Superior temporal gyrus (tissue), 1 donor: ENCODE data around the gene LRRFIP2.
"Not testable (repeated sequence)": the region's sequence is repeated elsewhere in the genome, so short reads cannot be mapped to it uniquely, and the experiment has no call there.

ENCODE experiments used
- DNase-seq: peaks from one replicate; pipeline ENCODE4 v3.0.0-alpha.2; 2016; ENCODE audit errors: extremely low spot score

The LRRFIP2 gene

DNA sequence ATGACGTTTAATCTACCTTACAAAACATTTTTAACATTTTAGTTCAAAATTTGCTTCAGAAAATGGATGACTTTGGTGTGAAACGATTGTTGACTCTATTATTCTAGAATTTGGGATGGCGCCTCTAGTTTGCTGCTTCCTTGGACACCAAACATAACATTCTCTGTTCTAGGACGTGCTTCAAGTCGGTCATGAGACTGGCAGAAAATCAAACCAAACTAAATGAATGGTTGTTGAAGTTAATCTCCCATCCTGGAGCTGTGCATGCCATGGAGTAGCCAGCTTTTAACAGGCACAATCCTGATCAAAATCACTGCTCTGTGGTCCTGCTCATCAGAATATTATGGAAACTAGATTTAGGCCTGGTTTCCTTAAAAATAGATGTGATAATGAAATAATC, 9.6 kb upstream of the LRRFIP2 start:
- peak; percentile 96 for DNase-seq

DNA sequence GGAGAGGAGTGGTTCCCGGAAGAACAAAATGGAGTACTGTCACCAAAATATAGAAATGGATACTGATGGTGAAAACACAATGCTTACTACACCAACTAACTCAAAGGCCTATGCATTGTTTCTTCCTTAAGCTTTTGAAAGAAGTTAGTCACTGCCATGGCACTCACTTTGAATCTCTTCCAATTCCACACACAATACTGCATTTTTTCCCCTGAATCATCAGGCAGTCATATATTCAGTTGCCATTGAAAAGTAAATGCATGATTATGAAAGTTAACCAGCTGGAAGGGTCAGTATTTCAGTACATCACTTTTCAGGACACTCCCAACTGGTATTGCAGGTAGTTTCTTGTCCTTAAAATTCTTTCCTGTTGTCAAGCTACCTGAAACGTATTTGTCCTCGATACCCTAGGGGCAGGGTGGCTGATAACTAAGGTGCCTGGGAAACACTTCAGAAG, 9.0 kb upstream of the LRRFIP2 start:
- DNase-seq = peak; percentile 91

DNA sequence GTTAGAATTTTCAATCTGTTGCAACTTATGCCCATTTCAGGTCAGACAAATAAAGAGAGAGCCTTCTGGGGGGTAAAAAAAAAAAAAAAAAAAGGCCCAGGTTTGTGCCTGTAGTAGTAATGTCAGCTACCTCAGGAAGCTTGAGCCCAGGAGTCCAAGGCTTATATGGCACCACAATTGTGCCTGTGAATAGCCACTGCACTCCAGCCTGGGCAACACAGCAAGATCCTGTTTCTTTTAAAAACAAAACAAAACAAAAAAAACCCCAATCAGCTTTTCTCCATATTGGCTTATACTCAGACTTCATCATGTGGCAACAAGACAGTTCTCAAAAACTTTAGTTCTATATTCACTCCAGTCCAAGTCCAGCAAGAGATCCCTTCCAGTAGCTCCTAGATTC, 8.4 kb upstream of the LRRFIP2 start:
- DNase-seq = peak; percentile 48

DNA sequence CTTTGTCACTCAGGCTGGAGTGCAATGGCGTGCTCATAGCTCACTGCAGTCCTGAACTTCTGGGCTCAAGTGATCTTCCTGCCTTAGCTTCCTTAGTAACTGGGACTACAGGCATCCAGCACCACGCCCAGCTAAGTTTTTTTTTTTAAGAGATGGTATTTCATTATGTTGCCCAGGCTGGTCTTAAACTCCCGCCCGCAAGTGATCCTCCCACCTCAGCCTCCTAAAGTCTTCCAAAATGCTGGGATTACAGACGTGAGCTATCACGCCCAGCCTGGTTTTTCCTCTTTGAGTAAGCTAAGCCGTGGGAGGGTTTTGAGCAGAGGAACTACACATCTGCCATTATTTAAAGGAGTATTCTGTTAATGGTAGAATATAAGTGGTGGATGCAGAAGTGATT, 7.4 kb upstream of the LRRFIP2 start:
- DNase-seq = no peak

DNA sequence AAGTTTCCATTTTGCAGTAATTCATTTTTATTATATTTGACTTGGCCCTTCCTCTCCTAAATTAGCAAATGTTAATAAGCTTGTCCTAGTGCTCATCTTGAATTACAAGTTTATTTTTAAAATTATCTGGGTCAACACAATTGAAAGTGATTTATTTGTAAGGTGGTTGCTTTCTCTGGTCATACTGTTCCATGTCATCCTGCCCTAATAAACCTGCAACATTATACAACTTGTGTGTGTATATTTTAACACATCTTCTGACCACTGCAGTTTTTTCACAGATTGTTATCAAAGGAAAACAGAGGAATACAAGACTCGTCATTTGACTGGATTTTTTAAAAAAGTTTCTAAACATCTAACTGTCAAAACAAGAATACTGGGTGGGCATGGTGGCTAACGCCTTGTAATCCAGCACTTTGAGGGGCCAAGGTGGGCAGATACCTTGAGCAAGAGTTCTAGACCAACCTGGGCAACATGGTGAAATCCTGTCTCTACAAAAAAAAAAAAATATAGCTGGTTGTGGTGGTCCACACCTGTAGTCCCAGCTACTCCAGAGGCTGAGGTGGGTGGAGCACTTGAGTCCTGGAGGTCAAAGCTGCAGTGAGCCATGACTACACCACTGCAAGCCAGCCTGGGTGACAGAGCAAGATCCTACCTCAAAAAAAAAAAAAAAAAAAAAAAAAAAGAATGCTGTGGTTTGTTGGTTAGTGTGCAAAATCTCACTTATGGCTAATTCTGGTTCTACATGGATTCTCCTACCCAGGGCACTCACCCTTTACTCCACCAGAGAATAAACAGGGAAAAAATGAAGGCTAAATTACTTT, 5.0 kb upstream of the LRRFIP2 start:
- no peak for DNase-seq

DNA sequence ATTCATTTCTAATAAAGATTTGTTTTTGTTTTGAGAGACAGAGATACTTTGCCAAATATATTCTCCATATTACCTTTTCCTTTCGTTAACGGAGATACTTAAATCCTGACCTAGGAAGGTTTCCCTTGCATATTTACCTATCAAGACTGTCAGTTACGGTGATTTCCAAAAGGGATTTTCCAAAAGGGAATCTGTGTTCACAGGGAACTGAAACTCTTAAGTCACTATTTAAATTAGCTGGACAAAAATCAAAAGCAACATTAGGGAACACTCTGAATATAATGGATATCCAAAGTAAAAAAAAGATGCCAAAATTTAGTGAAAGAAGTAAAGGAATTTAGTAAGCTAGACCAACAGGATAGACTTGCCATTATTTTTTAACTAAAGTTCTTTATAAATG, 576 bp downstream of the LRRFIP2 start:
- DNase-seq = peak; percentile 28

DNA sequence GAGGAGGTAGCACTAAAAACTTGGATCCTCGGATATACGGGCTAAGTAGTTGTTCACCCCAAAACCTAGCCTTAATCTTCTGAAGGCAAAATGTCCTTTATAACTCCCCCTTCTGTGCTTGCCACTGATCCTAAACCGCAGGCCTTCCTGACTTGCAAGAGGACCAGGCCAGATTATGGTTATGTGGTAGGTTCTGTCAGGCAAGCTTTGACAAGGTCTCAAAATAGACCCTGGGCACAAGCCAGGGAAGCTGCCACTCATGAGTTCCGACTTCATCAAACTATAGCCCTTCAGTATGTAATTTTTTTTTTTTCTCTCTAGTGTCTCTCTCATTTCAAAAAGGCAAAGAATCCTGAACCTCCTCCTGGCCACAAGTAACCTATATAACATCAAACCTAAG, 3.2 kb downstream of the LRRFIP2 start:
- no peak for DNase-seq

DNA sequence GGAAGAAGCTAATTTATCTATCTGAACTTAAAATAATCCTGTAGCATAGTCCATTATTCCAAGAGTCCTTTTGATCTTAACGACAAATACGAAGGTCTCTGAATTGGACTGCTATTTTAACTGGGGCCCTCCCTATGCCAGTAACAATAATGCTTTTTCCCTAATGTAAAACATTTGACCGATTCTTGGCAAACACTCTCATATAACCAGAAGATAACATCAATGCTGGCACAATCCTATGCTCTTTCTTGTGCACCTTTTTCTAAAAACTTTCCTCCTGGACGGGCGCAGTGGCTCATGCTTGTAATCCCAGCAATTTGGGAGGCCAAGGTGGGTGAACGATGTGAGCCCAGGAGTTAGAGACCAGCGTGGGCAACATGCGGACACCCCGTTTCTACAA, 3.9 kb downstream of the LRRFIP2 start:
- no peak for DNase-seq

DNA sequence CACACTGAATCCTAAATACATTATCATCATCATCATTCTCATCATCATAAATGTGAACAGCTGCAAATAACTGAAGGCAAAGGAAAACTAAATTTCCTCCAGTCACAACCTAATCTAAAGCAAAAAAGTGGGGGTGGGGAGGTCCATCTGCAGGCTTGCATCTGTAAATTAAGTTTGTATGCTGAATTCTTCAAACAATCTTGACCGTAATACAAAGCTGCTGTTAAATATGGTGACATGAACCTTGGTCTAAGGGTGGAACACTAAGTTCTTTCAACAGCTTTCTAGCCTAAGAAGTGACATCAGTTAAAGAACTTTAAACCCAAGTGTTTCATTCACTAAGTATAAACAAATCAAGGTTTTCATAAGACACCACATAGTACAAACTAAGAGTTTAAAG, 4.3 kb downstream of the LRRFIP2 start:
- DNase-seq = no peak

DNA sequence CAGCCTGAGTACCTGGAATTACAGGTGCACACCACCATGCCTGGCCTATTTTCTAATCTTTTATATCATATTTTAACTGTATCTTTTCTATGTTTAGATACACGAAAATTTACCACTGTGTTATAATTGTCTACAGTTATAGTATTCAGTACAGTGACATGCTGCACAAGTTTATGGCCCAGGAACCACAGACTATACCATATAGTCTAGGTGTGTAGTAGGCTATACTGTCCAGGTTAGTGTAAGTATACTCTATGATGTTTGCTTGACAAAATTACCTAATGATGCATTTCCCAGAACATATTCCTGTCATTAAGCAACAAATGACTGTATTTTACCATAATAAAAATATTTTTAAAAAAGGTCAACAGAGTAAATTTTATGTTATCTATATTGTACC, 5.5 kb downstream of the LRRFIP2 start:
- DNase-seq = peak; percentile 4

DNA sequence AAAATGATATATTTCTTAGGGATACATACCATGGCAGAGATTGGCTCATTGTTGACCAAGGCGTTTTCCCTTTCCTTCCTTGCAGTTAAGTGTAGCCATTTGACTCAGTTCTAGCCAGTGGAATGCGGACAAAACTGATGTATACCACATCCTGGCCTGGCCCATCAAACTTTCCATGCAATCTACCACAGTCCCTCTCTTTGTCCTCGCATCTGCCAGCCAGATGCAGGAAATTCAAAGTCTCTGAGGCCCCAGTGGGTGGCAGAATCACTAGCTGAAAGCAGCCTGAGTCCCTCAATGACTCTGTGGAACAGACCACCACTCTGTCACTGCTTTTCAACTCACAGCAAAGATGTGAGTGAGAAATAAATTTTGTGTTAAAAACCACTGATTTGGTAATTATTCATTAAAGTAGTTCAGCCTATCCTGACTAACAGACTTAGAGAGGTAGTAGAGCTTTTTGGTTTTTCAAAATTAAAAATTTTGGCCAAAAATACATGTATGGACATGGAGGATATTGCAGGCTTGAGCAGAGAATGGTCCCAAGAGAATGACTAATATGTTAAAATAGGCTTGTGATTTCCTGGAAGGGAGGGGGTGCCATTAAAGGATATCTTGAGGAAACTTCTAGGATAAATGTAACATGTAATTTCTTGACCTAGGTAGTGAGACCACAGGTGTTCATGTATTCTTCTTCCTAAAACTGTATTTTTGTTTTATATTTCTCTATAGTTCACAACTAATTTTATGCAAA, 10.9 kb downstream of the LRRFIP2 start:
- DNase-seq = no peak

DNA sequence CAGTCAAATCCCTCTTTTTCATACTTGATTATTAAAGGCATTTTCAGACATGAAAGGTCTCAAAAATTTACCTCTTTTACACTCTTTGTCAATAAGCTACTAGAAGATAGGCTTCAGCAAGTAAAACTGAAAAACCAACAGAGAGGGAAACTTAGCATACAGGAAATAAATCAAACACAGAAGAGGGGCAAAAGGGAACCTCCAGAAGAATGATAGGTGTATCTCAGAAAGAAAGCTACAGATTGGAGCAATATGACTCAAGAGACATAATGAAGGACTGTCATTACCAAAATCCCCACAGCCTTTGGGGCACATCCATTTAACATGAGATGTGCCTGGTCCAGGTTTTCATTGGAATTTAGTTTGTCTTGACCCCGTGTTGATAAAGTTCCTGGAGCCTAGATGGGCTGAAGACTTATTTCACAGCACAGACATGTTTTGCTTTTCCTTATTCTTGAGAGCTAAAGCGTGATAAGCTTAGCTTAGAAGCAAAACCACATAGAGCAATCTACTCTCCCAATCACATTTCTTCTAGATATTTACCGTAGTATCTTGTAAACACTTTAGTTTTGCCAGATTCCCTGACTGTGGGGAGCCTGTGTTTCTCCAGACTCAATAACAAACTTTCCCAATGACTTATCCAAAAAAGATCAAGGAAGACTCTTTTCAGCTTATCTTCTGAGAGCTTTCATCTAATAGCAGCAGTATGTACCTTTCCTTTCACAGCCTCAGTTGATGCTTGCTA, 11.7 kb downstream of the LRRFIP2 start:
- no peak for DNase-seq

DNA sequence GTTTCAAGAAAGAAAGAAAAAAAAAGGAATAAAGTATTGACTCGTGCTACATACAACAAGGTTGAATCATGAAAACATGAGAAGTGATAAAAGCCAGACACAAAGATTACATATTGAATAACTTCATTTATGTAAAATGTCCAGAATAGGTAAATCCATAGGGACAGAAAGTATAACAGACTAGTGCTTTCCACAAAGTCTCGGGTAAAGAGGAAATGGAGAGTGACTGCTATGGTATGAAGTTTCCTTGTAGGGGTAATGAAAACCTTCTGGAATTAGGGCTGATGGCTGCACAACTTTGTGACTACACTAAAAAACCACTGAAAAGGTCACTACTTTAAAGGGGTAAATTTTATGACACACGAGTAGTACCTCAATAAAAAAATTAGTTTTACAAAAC, 13.0 kb downstream of the LRRFIP2 start:
- DNase-seq = no peak

DNA sequence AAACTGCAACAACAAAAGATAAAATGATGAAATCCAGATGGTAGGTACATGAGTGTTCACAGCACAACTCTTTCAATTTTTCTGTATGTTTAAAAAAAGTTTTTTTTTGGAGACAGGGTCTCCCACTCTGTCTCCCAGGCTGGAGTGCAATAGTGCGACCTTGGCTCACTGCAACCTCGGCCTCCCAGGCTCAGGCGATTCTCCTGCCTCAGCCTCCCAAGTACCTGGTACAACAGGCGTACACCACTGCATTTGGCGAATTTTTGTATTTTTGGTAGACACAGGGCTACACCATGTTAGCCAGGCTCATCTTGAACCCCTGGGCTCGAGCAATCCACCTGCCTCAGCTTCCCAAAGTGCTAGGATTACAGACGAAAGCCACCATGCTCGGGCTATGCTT, 18.6 kb downstream of the LRRFIP2 start:
- no peak for DNase-seq

DNA sequence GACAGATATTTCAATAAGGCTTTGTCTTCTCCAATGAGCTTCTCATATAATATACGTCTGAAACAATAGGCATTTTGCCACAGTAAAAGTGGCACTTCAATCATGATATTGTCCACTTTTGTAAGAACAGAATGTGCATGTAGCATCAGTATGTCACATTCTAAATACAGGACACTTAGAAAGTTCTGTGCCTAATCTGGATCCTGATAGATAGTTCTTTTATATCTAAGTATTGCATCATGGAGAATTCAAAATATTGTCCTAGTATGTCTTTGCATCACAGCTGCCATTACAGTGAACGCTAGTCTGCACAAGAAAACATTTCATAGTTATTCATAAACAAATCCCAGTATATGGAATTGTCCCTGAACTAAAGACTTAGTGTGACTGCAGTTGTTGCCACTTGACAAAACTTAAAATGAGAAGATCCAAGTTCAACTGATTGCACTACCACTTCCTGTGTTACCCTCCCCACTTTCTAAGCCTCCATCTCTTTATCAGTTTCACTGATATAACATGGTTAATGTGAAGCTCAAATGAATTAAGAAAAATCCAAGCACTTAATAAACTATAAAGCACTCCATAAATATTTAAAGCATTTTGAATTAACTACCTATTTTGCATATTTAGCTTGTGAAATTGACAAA, 19.6 kb downstream of the LRRFIP2 start:
- no peak for DNase-seq

DNA sequence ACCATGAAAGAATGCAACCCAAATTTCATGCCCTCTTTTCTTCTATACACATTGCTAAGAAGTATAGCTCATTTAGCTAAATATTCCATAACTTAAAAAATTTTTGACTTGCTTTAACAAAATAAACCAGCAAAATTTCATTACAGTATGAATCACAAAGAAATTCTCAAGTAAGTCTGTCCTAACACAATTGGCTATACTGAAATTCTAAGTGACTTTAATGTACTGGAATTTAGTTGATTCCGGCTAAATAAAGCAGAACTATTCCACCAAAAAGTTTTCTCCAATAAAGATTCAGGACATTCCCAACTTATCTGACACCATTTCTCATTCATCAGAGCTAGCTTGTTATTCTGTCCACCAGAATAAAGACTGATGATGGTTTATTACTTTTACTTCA, 23.8 kb downstream of the LRRFIP2 start:
- no peak for DNase-seq

DNA sequence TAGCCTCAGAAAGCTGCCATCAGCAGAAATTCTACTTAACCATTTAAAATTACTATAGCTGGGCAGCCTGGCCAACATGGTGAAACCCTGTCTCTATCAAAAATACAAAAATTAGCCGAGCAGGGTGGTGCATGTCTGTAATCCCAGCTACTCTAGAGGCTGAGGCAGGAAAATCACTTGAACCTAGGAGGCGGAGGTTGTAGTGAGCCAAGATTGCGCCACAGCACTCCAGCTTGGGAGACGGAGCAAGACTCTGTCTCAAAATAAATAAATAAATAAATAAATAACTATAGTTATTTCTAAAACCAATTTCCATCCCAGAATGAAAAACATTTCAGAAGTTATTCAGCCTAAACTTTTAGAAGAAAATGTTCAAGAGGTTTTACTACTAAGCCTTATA, 25.1 kb downstream of the LRRFIP2 start:
- DNase-seq = no peak

DNA sequence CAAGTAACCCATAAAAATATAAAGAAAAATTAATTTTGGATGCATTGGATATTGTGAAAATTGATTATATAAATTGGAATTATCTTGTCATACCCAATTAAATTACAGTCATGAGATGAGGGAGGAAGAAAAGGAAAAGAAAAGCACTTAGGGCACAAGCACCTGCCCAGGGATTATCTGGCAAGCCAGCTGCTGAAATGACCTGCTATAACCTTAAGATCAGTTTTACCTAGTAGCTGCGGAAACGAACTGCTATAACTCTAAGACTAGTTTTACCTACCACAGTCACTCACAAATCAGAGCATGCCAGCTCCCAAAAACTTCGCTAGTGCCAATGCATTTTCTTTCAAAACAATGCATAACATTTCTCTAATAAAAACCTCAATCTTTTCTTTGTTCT, 26.2 kb downstream of the LRRFIP2 start:
- no peak for DNase-seq

DNA sequence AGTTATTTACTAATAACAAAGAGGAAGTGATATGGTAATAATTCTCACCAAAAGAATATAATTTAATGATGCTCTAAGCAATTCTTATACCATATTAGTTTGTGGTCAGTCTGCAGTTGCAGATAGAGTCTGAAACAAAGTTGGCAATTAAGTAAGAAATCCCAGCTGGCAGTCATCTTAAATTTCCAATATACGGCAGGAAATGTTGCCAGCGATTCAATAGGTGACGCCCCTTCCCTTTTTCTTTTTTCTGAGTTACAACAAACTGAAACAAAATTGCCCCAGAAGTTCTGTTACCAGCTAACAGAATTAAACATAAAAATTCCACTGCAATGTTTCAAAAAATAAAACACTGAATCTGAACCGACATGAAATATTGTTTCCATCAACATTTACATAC, 26.7 kb downstream of the LRRFIP2 start:
- DNase-seq = no peak

DNA sequence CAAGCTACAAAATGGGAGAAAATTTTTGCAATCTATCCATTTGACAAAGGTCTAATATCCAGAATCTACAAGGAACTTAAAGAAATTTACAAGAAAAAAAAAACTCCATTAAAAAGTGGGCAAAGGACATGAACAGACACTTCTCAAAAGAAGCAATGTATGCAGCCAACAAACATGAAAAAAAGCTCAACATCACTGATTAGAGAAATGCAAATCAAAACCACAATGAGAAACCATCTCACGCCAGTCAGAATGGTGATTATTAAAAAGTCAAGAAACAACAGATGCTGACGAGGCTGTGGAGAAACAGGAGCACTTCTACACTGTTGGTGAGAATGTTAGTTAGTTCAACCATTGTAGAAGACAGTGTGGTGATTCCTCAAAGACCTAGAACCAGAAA, 27.5 kb downstream of the LRRFIP2 start:
- DNase-seq = not testable (repeated sequence)

DNA sequence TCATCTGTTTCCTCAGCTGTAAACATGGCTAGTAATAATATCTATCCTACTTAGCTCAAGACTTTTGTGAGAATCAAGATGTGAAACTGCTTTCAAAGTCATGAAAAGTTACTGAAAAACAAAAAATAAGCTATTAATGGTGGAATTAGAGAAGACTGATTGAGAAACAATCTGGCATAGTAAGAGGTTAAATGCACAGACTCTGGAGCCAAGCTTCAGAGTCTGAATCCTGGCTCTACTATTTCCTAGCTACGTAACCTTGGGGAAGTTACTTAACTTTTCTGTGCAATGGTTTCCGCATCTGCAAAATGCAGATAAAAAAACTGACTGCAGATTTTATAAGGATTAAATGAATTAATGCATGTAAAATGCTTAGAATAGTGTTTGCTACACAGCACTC, 28.8 kb downstream of the LRRFIP2 start:
- DNase-seq = no peak

DNA sequence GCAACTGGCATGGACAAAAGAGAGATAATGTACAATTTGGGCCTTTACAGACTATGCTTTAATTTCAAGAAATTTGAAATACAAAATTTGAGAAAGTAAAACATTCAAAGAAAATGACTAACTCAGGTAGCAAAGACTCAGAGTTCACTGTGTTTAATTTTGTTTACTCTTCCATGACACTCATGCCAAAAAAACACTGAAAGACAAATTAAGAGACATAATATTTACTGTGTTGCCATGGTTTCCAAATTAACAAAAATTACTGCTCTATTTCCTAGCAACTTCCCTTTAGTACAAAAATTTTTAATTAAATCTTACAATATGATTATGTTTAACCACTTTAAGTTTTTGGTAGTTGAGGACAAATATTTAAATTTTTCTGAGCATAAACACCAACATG, 29.6 kb downstream of the LRRFIP2 start:
- no peak for DNase-seq
